Measurements from ENCODE around the gene PCIF1. TPM values are rescaled to one million over a fixed set of nuclear protein-coding genes. Genes with fewer than 3 reads are reported as not detected.
"Not testable (repeated sequence)": the region's sequence is repeated elsewhere in the genome, so short reads cannot be mapped to it uniquely, and the experiment has no call there.

The PCIF1 gene
- total and polyA plus RNA-seq, 7 donors: 26.4 to 39.3 (median 31.9) TPM

- Histone ChIP-seq H3K4me1 (peaks cover 0 to 11% (median 6%) of the 10 kb centered on the region in 4 donors), H3K4me3 (no peak overlapping the region), H3K27me3 (no peaks in the 10 kb centered on the region), H3K9me3 (no peaks in the 10 kb centered on the region), H3K27ac (no peak overlapping the region), H3K36me3 (peaks cover 17 to 91% (median 31%) of the 10 kb centered on the region in 4 donors)
- WGBS, 2 donors: 85 to 87% methylated on average over 2 of the region's 2 CpGs
- TF ChIP-seq POLR2A (IDR thresholded peaks at IDR 0.05) (no peak), EP300 (IDR thresholded peaks at IDR 0.05) (no peak), POLR2AphosphoS5 (IDR thresholded peaks at IDR 0.05) (no peak)
- TF ChIP-seq, protein P1, sequence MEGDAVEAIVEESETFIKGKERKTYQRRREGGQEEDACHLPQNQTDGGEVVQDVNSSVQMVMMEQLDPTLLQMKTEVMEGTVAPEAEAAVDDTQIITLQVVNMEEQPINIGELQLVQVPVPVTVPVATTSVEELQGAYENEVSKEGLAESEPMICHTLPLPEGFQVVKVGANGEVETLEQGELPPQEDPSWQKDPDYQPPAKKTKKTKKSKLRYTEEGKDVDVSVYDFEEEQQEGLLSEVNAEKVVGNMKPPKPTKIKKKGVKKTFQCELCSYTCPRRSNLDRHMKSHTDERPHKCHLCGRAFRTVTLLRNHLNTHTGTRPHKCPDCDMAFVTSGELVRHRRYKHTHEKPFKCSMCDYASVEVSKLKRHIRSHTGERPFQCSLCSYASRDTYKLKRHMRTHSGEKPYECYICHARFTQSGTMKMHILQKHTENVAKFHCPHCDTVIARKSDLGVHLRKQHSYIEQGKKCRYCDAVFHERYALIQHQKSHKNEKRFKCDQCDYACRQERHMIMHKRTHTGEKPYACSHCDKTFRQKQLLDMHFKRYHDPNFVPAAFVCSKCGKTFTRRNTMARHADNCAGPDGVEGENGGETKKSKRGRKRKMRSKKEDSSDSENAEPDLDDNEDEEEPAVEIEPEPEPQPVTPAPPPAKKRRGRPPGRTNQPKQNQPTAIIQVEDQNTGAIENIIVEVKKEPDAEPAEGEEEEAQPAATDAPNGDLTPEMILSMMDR (IDR thresholded peaks at IDR 0.05): no peak
- DNase-seq: no peak
- intact Hi-C loops (cut with DNase I): no loop called here
Observed at GRCh38 chr20:45897289-45897688, 37.2 kb upstream of the PCIF1 start.

- WGBS, 2 donors: 96 to 98% methylated on average over 7 of the region's 7 CpGs
- TF ChIP-seq EP300 (IDR thresholded peaks at IDR 0.05): no peak
- no peak for TF ChIP-seq POLR2AphosphoS5 (IDR thresholded peaks at IDR 0.05)
- no peak for TF ChIP-seq POLR2A (IDR thresholded peaks at IDR 0.05)
- TF ChIP-seq, protein P1 (IDR thresholded peaks at IDR 0.05): no peak
- H3K27ac ChIP-seq: no peak overlapping the region
Observed at GRCh38 chr20:45897692-45898091, 36.8 kb upstream of the PCIF1 start.

DNA sequence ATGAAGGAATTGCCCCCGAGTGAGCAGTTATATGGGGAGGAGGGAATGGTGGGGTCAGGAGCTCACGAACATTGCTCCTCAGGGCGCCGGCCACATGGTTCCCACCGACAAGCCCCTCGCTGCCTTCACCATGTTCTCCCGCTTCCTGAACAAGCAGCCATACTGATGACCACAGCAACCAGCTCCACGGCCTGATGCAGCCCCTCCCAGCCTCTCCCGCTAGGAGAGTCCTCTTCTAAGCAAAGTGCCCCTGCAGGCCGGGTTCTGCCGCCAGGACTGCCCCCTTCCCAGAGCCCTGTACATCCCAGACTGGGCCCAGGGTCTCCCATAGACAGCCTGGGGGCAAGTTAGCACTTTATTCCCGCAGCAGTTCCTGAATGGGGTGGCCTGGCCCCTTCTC lies 36.2 kb upstream of the PCIF1 start:
- Histone ChIP-seq H3K4me1 (peaks cover 0 to under 1% (median 0%) of the 10 kb centered on the region in 4 donors), H3K27ac (no peak overlapping the region), H3K36me3 (peaks cover 15 to 81% (median 31%) of the 10 kb centered on the region in 4 donors), H3K27me3 (no peaks in the 10 kb centered on the region), H3K9me3 (no peaks in the 10 kb centered on the region), H3K4me3 (no peak overlapping the region)
- 90 to 92% methylated on average over 12 of the region's 12 CpGs for WGBS, 2 donors
- no peak for DNase-seq
- TF ChIP-seq EP300 (IDR thresholded peaks at IDR 0.05): no peak
- TF ChIP-seq, protein P1 (IDR thresholded peaks at IDR 0.05): no peak
- TF ChIP-seq POLR2AphosphoS5 (IDR thresholded peaks at IDR 0.05): no peak
- TF ChIP-seq POLR2A (IDR thresholded peaks at IDR 0.05): no peak
- intact Hi-C loops (cut with DNase I): no loop called here

More at GRCh38 chr20:45897692-45898091, 36.8 kb upstream of the PCIF1 start:
- DNase-seq: no peak
- Histone ChIP-seq H3K4me1 (peaks cover 0 to 7% (median 3%) of the 10 kb centered on the region in 4 donors), H3K36me3 (peaks cover 17 to 87% (median 31%) of the 10 kb centered on the region in 4 donors), H3K27me3 (no peaks in the 10 kb centered on the region), H3K9me3 (no peaks in the 10 kb centered on the region), H3K4me3 (no peak overlapping the region)
- intact Hi-C loops (cut with DNase I): no loop called here

- intact Hi-C loops (cut with DNase I): no loop called here
- no peaks in the 10 kb centered on the region for H3K9me3 ChIP-seq
- TF ChIP-seq POLR2A (IDR thresholded peaks at IDR 0.05) (no peak), POLR2AphosphoS5 (IDR thresholded peaks at IDR 0.05) (no peak), EP300 (IDR thresholded peaks at IDR 0.05) (no peak)
- no peak overlapping the region for H3K4me3 ChIP-seq
- WGBS, 2 donors: 90 to 95% methylated on average over 13 of the region's 13 CpGs
- no peak for DNase-seq
- peaks cover 15 to 73% (median 27%) of the 10 kb centered on the region in 4 donors for H3K36me3 ChIP-seq
- no peaks in the 10 kb centered on the region for H3K4me1 ChIP-seq
- no peaks in the 10 kb centered on the region for H3K27me3 ChIP-seq
- H3K27ac ChIP-seq: no peak overlapping the region
Observed at GRCh38 chr20:45899046-45899835, 35.2 kb upstream of the PCIF1 start.

- H3K27me3 ChIP-seq; H3K4me3 ChIP-seq; DNase-seq; H3K27ac ChIP-seq; H3K9me3 ChIP-seq; intact Hi-C loops (cut with DNase I); H3K4me1 ChIP-seq: not testable (repeated sequence)
- peaks cover 8 to 68% (median 13%) of the 10 kb centered on the region in 4 donors for H3K36me3 ChIP-seq
- 96% methylated on average over 6 of the region's 6 CpGs for WGBS, 2 donors
Observed at GRCh38 chr20:45901332-45901731, 33.2 kb upstream of the PCIF1 start.
